GM23248 (cell line): Measurements from ENCODE around the gene GLRB.

Source experiments
- EZH2 ChIP-seq: fragments of 200-600 bp; sonication (generic); IDR thresholded peaks from 2 replicates; pipeline ENCODE4 v1.6.1; 2018; ENCODE audit warnings: antibody characterized with exemption, mild to moderate bottlenecking; ENCODE audit not compliant: insufficient read depth, poor library complexity, severe bottlenecking
- EZH2phosphoT487 ChIP-seq: fragments of 200-600 bp; sonication (generic); IDR thresholded peaks from 2 replicates; pipeline ENCODE4 v1.6.1; 2018; ENCODE audit warnings: antibody characterized with exemption, moderate library complexity, mild to moderate bottlenecking, low read depth; ENCODE audit not compliant: insufficient read depth

DNA sequence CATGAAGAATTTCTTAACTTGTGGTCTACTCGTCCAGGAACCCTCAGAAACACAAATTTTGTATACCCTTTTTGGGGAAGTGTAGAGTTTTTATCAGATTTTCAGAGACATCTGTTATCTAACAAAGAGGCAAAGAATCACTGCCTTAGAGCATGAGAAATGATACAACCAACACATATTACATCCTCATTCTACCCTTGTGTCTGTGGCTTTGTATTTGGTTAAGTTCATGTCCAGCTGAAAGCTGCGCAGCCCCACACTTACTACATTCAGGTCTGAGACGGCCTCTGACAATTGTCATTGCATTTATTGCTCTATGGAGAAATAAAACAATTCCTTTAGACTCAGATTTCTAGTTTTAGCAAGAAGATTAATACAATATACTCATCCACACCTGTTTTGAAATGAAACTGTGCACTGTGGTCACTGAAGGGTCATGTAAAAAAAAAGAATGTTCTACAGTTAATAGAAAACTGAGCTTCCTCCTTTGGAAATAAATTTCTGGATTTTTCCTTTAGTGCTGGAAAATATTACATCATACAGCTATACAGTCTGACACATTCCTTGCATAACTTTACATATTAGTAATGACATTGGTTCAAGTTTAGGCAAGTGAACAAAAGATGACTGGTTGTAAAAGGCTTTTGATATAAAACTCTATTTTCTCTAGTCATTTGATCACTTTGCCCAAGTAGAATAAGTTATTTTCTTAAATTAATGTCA, 39.8 kb downstream of the GLRB start:
- TF ChIP-seq EZH2 (no peak), EZH2phosphoT487 (no peak)
